ENCODE measurements around the gene AFG1L. TPM values are rescaled to one million over a fixed set of nuclear protein-coding genes. Genes with fewer than 3 reads are reported as not detected.

Gene AFG1L
- total RNA-seq, 1 donor from 2014 or later = 13.3 TPM

DNA sequence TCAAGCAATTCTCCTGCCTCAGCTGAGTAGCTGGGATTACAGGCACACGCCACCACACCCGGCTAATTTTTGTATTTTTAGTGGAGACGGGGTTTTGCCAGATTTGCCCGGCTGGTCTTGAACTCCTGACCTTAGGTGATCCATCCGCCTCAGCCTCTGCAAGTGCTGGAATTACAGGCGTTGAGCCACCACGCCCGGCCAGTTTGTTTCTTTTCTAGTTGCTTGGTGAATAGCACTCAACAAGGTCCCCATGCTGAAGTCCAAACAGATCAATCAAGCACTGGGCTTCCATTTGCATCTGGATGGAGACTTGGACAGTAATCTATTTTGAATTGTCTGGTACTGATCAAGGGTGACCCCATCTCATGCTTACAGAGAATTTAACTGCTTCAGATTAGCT, 157.0 kb downstream of the AFG1L start:
- Histone ChIP-seq H3K36me3 (no peaks in the 10 kb centered on the region), H3K4me1 (peaks cover 27% of the 10 kb centered on the region), H3K4me3 (no peak overlapping the region), H3K27me3 (ENCODE audit: low read depth) (no peaks in the 10 kb centered on the region), H3K9me3 (replicated peaks) (no peaks in the 10 kb centered on the region), H3K27ac (replicated peaks) (no peak overlapping the region)
- TF ChIP-seq, protein P1, sequence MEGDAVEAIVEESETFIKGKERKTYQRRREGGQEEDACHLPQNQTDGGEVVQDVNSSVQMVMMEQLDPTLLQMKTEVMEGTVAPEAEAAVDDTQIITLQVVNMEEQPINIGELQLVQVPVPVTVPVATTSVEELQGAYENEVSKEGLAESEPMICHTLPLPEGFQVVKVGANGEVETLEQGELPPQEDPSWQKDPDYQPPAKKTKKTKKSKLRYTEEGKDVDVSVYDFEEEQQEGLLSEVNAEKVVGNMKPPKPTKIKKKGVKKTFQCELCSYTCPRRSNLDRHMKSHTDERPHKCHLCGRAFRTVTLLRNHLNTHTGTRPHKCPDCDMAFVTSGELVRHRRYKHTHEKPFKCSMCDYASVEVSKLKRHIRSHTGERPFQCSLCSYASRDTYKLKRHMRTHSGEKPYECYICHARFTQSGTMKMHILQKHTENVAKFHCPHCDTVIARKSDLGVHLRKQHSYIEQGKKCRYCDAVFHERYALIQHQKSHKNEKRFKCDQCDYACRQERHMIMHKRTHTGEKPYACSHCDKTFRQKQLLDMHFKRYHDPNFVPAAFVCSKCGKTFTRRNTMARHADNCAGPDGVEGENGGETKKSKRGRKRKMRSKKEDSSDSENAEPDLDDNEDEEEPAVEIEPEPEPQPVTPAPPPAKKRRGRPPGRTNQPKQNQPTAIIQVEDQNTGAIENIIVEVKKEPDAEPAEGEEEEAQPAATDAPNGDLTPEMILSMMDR (IDR thresholded peaks at IDR 0.05; ENCODE audit: borderline replicate concordance) = no peak
- intact Hi-C loops (cut with micrococcal nuclease) = no loop called here
- DNase-seq = no peak

DNA sequence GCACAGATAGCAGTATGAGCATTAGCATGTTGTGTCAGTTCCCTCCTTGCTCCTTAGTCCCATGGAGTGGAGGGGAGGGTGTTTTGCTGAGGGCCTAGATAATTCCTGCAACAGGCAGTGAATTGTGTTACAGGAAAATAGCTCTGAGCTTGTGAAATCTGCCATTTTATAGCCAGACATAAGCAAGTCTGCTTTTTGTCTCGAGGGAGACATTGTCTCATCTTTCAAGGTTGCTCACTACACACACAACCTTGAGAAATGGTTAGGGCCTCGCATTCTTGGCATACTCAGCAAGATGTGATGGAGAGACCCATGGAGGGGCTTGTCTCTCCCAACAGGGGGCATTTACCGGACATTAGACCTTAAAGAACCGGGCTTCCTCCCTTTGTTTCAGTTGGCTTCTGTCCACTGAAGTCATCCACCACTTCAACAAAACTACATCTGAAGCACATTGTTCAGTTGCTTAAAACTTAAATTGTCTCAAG, 157.9 kb downstream of the AFG1L start:
- intact Hi-C loops (cut with micrococcal nuclease) = no loop called here
- TF ChIP-seq, protein P1 (IDR thresholded peaks at IDR 0.05; ENCODE audit: borderline replicate concordance) = no peak
- Histone ChIP-seq H3K4me1 (peaks cover 27% of the 10 kb centered on the region), H3K9me3 (replicated peaks) (no peaks in the 10 kb centered on the region), H3K27ac (replicated peaks) (peak overlapping the region; percentile 44), H3K4me3 (no peak overlapping the region), H3K27me3 (ENCODE audit: low read depth) (no peaks in the 10 kb centered on the region), H3K36me3 (no peaks in the 10 kb centered on the region)
- no peak for DNase-seq

DNA sequence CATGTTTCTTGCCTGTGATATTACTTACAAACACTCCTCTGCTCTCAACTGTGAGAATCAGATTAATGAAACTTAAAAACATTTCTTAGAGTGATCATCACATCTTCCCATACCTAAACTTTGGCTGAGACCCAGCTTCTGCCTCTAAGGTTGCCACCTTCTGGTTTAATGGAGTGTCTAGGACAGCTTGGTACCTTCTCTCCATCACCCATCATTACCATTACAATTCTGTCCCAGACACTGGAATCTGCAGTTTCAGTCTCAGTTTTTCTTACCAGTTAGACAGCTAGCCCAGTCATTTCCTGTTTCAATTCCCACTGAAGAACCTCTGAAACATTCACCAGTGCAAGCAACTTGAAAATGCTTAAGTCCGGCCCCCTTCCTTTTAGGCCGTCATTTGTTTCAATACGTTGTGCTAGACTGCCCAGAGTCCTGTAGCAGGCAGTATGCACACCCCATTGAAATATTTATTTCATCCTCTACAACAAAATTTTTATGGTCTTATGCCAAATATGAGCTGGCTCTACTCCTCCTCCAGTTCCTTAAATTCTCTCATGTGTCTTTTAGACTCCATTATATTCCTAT, 158.8 kb downstream of the AFG1L start:
- Histone ChIP-seq H3K27me3 (ENCODE audit: low read depth) (no peaks in the 10 kb centered on the region), H3K4me1 (peaks cover 27% of the 10 kb centered on the region), H3K9me3 (replicated peaks) (no peaks in the 10 kb centered on the region), H3K36me3 (no peaks in the 10 kb centered on the region), H3K27ac (replicated peaks) (peak overlapping the region; percentile 50), H3K4me3 (no peak overlapping the region)
- no peak for DNase-seq
- intact Hi-C loops (cut with micrococcal nuclease) = no loop called here
- TF ChIP-seq, protein P1 (IDR thresholded peaks at IDR 0.05; ENCODE audit: borderline replicate concordance) = no peak

- intact Hi-C loops (cut with micrococcal nuclease) = no loop called here
- Histone ChIP-seq H3K27ac (replicated peaks) (peak overlapping the region; percentile 50), H3K36me3 (no peaks in the 10 kb centered on the region), H3K4me3 (no peak overlapping the region), H3K9me3 (replicated peaks) (no peaks in the 10 kb centered on the region), H3K4me1 (peaks cover 27% of the 10 kb centered on the region), H3K27me3 (ENCODE audit: low read depth) (no peaks in the 10 kb centered on the region)
- TF ChIP-seq, protein P1 (IDR thresholded peaks at IDR 0.05; ENCODE audit: borderline replicate concordance) = no peak
- no peak for DNase-seq
These were observed 159.5 kb downstream of the AFG1L start for GRCh38 chr6:108454356-108454755.

GRCh38 chr6:108455688-108456087, 160.8 kb downstream of the AFG1L start:
- H3K4me3 ChIP-seq = no peak overlapping the region
- H3K27me3 ChIP-seq (ENCODE audit: low read depth) = no peaks in the 10 kb centered on the region
- no peak overlapping the region for H3K27ac ChIP-seq (replicated peaks)
- intact Hi-C loops (cut with micrococcal nuclease) = no loop called here
- TF ChIP-seq, protein P1 (IDR thresholded peaks at IDR 0.05; ENCODE audit: borderline replicate concordance) = no peak
- DNase-seq = no peak
- no peaks in the 10 kb centered on the region for H3K36me3 ChIP-seq
- peaks cover 27% of the 10 kb centered on the region for H3K4me1 ChIP-seq
- no peaks in the 10 kb centered on the region for H3K9me3 ChIP-seq (replicated peaks)
